Measurements from ENCODE around the gene TSC22D1. TPM values are rescaled to one million over a fixed set of nuclear protein-coding genes. Genes with fewer than 3 reads are reported as not detected.

Gene TSC22D1
- polyA plus RNA-seq, 1 donor from 2014 or later, result 355 TPM

GRCh38 chr13:44471686-44472085, 104.4 kb downstream of the TSC22D1 start:
- no peak overlapping the region for H3K4me3 ChIP-seq (ENCODE audit: low read length)
- H3K9ac ChIP-seq (ENCODE audit: low read length), result no peak overlapping the region
- H3K4me2 ChIP-seq (ENCODE audit: low read length), result no peak overlapping the region
- no peak overlapping the region for H3K27ac ChIP-seq (ENCODE audit: low read length)
- H3K79me2 ChIP-seq (replicated peaks; ENCODE audit: insufficient read depth, low read length), result peaks cover 9% of the 10 kb centered on the region
- no peaks in the 10 kb centered on the region for H3K9me2 ChIP-seq (ENCODE audit: insufficient read depth, low read length)
- H3F3A ChIP-seq (ENCODE audit: insufficient read depth, low read length, poor library complexity, severe bottlenecking), result peaks cover 4% of the 10 kb centered on the region
- H3K36me3 ChIP-seq (ENCODE audit: insufficient read depth, low read length), result no peaks in the 10 kb centered on the region
- H3K27me3 ChIP-seq (ENCODE audit: insufficient read depth, low read depth, low read length), result no peaks in the 10 kb centered on the region
- H2AFZ ChIP-seq (ENCODE audit: low read depth, low read length), result no peak overlapping the region
- no peaks in the 10 kb centered on the region for H4K20me1 ChIP-seq (ENCODE audit: insufficient read depth)
- H3K9me3 ChIP-seq (ENCODE audit: low read length), result no peaks in the 10 kb centered on the region
- TF ChIP-seq SMC3 (conservative IDR thresholded peaks at IDR 0.05; ENCODE audit: poor library complexity) (no peak), POLR2AphosphoS5 (IDR thresholded peaks at IDR 0.05) (no peak), EZH2 (IDR thresholded peaks at IDR 0.05; ENCODE audit: borderline replicate concordance, insufficient read depth, low read length, poor library complexity, severe bottlenecking) (no peak), CTCF (IDR thresholded peaks at IDR 0.05; ENCODE audit: poor library complexity, severe bottlenecking) (no peak), MXI1 (conservative IDR thresholded peaks at IDR 0.05; ENCODE audit: poor library complexity, severe bottlenecking) (no peak), EP300 (conservative IDR thresholded peaks at IDR 0.05; ENCODE audit: poor library complexity, severe bottlenecking) (no peak), REST (IDR thresholded peaks at IDR 0.05; ENCODE audit: borderline replicate concordance) (no peak), RAD21 (conservative IDR thresholded peaks at IDR 0.05) (no peak), TAF1 (IDR thresholded peaks at IDR 0.05; ENCODE audit: low read depth) (no peak)

- no peak overlapping the region for H3K4me3 ChIP-seq (ENCODE audit: low read length)
- no peaks in the 10 kb centered on the region for H3K27me3 ChIP-seq (ENCODE audit: insufficient read depth, low read depth, low read length)
- no peaks in the 10 kb centered on the region for H3K36me3 ChIP-seq (ENCODE audit: insufficient read depth, low read length)
- no peak overlapping the region for H3K4me2 ChIP-seq (ENCODE audit: low read length)
- no peak overlapping the region for H3K9ac ChIP-seq (ENCODE audit: low read length)
- no peaks in the 10 kb centered on the region for H4K20me1 ChIP-seq (ENCODE audit: insufficient read depth)
- TF ChIP-seq CTCF (IDR thresholded peaks at IDR 0.05; ENCODE audit: poor library complexity, severe bottlenecking) (peak; percentile 64), MXI1 (conservative IDR thresholded peaks at IDR 0.05; ENCODE audit: poor library complexity, severe bottlenecking) (no peak), SMC3 (conservative IDR thresholded peaks at IDR 0.05; ENCODE audit: poor library complexity) (peak; percentile 72), RAD21 (conservative IDR thresholded peaks at IDR 0.05) (peak; percentile 70)
- H3F3A ChIP-seq (ENCODE audit: insufficient read depth, low read length, poor library complexity, severe bottlenecking), result peaks cover 4% of the 10 kb centered on the region
- H3K9me2 ChIP-seq (ENCODE audit: insufficient read depth, low read length), result no peaks in the 10 kb centered on the region
- peaks cover 17% of the 10 kb centered on the region for H3K79me2 ChIP-seq (replicated peaks; ENCODE audit: insufficient read depth, low read length)
- no peak overlapping the region for H3K27ac ChIP-seq (ENCODE audit: low read length)
- H2AFZ ChIP-seq (ENCODE audit: low read depth, low read length), result no peak overlapping the region
- no peaks in the 10 kb centered on the region for H3K9me3 ChIP-seq (ENCODE audit: low read length)
Observed at GRCh38 chr13:44470638-44471562, 105.2 kb downstream of the TSC22D1 start.

Measured in neural cell (in vitro differentiated cells).